ENCODE data around the gene HHLA2. TPM values are rescaled to one million over a fixed set of nuclear protein-coding genes. Genes with fewer than 3 reads are reported as not detected.
A peak's percentile ranks its signal among the peaks of the same experiment; 100 is the strongest.

The HHLA2 gene
- total and polyA plus RNA-seq, 2 experiments from 2014 or later: not detected

GRCh38 chr3:108328821-108329486 is 32.6 kb downstream of the HHLA2 start:
- H3K27ac ChIP-seq (ENCODE audit: low read depth): no peak overlapping the region
- H2AFZ ChIP-seq: peak overlapping the region; percentile 25; the same call in 1 of the 2 replicates
- H3K4me2 ChIP-seq: no peak overlapping the region
- H3K36me3 Mint-ChIP-seq (ENCODE audit: low read depth): no peaks in the 10 kb centered on the region
- H3K4me1 Mint-ChIP-seq: no peaks in the 10 kb centered on the region; the same call in 2 of the 3 replicates
- no peaks in the 10 kb centered on the region for H3K9me3 Mint-ChIP-seq
- DNase-seq (ENCODE audit: low spot score) (no peak), ATAC-seq (no peak)
- H3K4me1 ChIP-seq (ENCODE audit: insufficient read depth): peaks cover 3% of the 10 kb centered on the region
- no peak overlapping the region for H3K4me3 ChIP-seq
- H4K20me1 ChIP-seq (replicated peaks; ENCODE audit: insufficient read depth): no peaks in the 10 kb centered on the region
- H3K9me2 ChIP-seq (ENCODE audit: insufficient read depth): no peaks in the 10 kb centered on the region; the same call in 1 of the 2 replicates
- H3K27ac Mint-ChIP-seq: no peak overlapping the region
- TF ChIP-seq EZH2 (IDR thresholded peaks at IDR 0.05; ENCODE audit: low read depth, unreplicated experiment) (no peak), REST (IDR thresholded peaks at IDR 0.05; ENCODE audit: unreplicated experiment) (no peak), STAT1 (IDR thresholded peaks at IDR 0.05; ENCODE audit: unreplicated experiment) (no peak), POLR2AphosphoS5 (IDR thresholded peaks at IDR 0.05; ENCODE audit: low read depth) (no peak), JUNB (IDR thresholded peaks at IDR 0.05; ENCODE audit: unreplicated experiment) (no peak)
- no peaks in the 10 kb centered on the region for H3K36me3 ChIP-seq (ENCODE audit: insufficient read depth)
- no peaks in the 10 kb centered on the region for H3F3A ChIP-seq (replicated peaks; ENCODE audit: low read depth)
- H3K79me2 ChIP-seq (replicated peaks; ENCODE audit: insufficient read depth): no peaks in the 10 kb centered on the region
- H3K27me3 Mint-ChIP-seq (ENCODE audit: insufficient read depth, low read depth, poor library complexity): no peaks in the 10 kb centered on the region
- no peak overlapping the region for H3K4me3 Mint-ChIP-seq
- H3K27me3 ChIP-seq (ENCODE audit: insufficient read depth): no peaks in the 10 kb centered on the region

- Histone ChIP-seq H4K20me1 (replicated peaks; ENCODE audit: insufficient read depth) (no peaks in the 10 kb centered on the region), H3K4me2 (no peak overlapping the region), H3K4me1 (ENCODE audit: insufficient read depth) (no peaks in the 10 kb centered on the region), H3K9me2 (ENCODE audit: insufficient read depth) (no peaks in the 10 kb centered on the region; the same call in 1 of the 2 replicates), H3K27ac (ENCODE audit: low read depth) (no peak overlapping the region), H3K4me3 (no peak overlapping the region), H3K79me2 (replicated peaks; ENCODE audit: insufficient read depth) (no peaks in the 10 kb centered on the region), H3F3A (replicated peaks; ENCODE audit: low read depth) (no peaks in the 10 kb centered on the region), H3K36me3 (ENCODE audit: insufficient read depth) (no peaks in the 10 kb centered on the region), H3K27me3 (ENCODE audit: insufficient read depth) (no peaks in the 10 kb centered on the region), H2AFZ (0 out of 2 replicates have a peak overlapping the region, but pooled peaks have one; percentile 25)
- Mint-ChIP-seq H3K36me3 (ENCODE audit: low read depth) (no peaks in the 10 kb centered on the region), H3K9me3 (no peaks in the 10 kb centered on the region), H3K27ac (no peak overlapping the region), H3K4me1 (no peaks in the 10 kb centered on the region; the same call in 2 of the 3 replicates), H3K27me3 (ENCODE audit: insufficient read depth, low read depth, poor library complexity) (no peaks in the 10 kb centered on the region), H3K4me3 (no peak overlapping the region)
- ATAC-seq (no peak), DNase-seq (ENCODE audit: low spot score) (no peak)
- TF ChIP-seq NANOG (IDR thresholded peaks at IDR 0.05; ENCODE audit: borderline replicate concordance) (no peak), EZH2phosphoT487 (IDR thresholded peaks at IDR 0.05; ENCODE audit: unreplicated experiment) (no peak), POLR2AphosphoS5 (IDR thresholded peaks at IDR 0.05; ENCODE audit: low read depth) (no peak), ZNF462 (CRISPR knock-in tag; IDR thresholded peaks at IDR 0.05) (no peak), STAT1 (IDR thresholded peaks at IDR 0.05; ENCODE audit: unreplicated experiment) (no peak), CTCF (conservative IDR thresholded peaks at IDR 0.05; ENCODE audit: low read depth in 2 of 2) (no peak)
Measured at GRCh38 chr3:108329508-108329907, 33.2 kb downstream of the HHLA2 start.

Measured in GM23338 (cell line).